HepG2 (cell line): ENCODE measurements around the gene TPRG1L. TPM values are rescaled to one million over a fixed set of nuclear protein-coding genes. Genes with fewer than 3 reads are reported as not detected.

ENCODE experiments used
- AGO1 ChIP-seq: fragments of 200-400 bp; formaldehyde crosslinking; IDR thresholded peaks from 2 replicates; pipeline ENCODE4 v1.6.1; 2017; ENCODE audit warnings: mild to moderate bottlenecking, low read depth, low read length, moderate library complexity; ENCODE audit not compliant: poor library complexity, severe bottlenecking
- ERF ChIP-seq: IDR thresholded peaks from 2 replicates; pipeline ENCODE4 v1.6.1; 2018; ENCODE audit warnings: missing biosample characterization, missing genetic modification reagents
- FOXC1 ChIP-seq: sonication (generic); formaldehyde crosslinking; IDR thresholded peaks from 2 replicates; pipeline ENCODE4 v1.8.0; 2022; ENCODE audit warnings: mild to moderate bottlenecking, missing genetic modification reagents, borderline replicate concordance
- FOXK1 ChIP-seq: sonication (generic); formaldehyde crosslinking; IDR thresholded peaks from 2 replicates; pipeline ENCODE4 v1.4.0; 2020; ENCODE audit warnings: low read depth, missing genetic modification reagents, borderline replicate concordance
- FOXM1 ChIP-seq: sonication (generic); formaldehyde crosslinking; IDR thresholded peaks from 2 replicates; pipeline ENCODE4 v1.5.0; 2020; ENCODE audit warnings: missing genetic modification reagents
- MED8 ChIP-seq: sonication (generic); formaldehyde crosslinking; IDR thresholded peaks from 2 replicates; pipeline ENCODE4 v1.8.1; 2023; ENCODE audit warnings: mild to moderate bottlenecking, missing genetic modification reagents; ENCODE audit not compliant: insufficient replicate concordance
- NR1H2 ChIP-seq: sonication (generic); formaldehyde crosslinking; IDR thresholded peaks from 2 replicates; pipeline ENCODE4 v1.8.1; 2022; ENCODE audit warnings: low read depth, missing genetic modification reagents, borderline replicate concordance
- NR2C2 ChIP-seq: sonication (generic); formaldehyde crosslinking; IDR thresholded peaks from 2 replicates; pipeline ENCODE4 v1.4.0; 2020; ENCODE audit warnings: missing genetic modification reagents, mild to moderate bottlenecking, moderate library complexity, borderline replicate concordance
- SSRP1 ChIP-seq: IDR thresholded peaks from 2 replicates; pipeline ENCODE4 v1.6.1; 2016; ENCODE audit warnings: control low read depth
- TARDBP ChIP-seq: sonication (generic); formaldehyde crosslinking; IDR thresholded peaks from 2 replicates; pipeline ENCODE4 v1.8.0; 2022; ENCODE audit warnings: mild to moderate bottlenecking, missing genetic modification reagents
- THAP11 ChIP-seq: IDR thresholded peaks from 2 replicates; pipeline ENCODE4 v1.6.1; 2016; ENCODE audit warnings: missing biosample characterization, missing genetic modification reagents
- TMF1 ChIP-seq: sonication (generic); formaldehyde crosslinking; IDR thresholded peaks from 2 replicates; pipeline ENCODE4 v1.8.1; 2022; ENCODE audit warnings: low read depth, missing genetic modification reagents
- ZBTB38 ChIP-seq: sonication (generic); formaldehyde crosslinking; IDR thresholded peaks from 2 replicates; pipeline ENCODE4 v1.5.1; 2020; ENCODE audit warnings: mild to moderate bottlenecking, missing genetic modification reagents
- ZNF180 ChIP-seq: sonication (generic); formaldehyde crosslinking; IDR thresholded peaks from 2 replicates; pipeline ENCODE4 v1.4.0; 2020; ENCODE audit warnings: low read depth, missing genetic modification reagents, borderline replicate concordance
- ZNF552 ChIP-seq: sonication (generic); formaldehyde crosslinking; IDR thresholded peaks from 2 replicates; pipeline ENCODE4 v1.9.0; 2022; ENCODE audit warnings: missing genetic modification reagents, mild to moderate bottlenecking, borderline replicate concordance
- ZSCAN21 ChIP-seq: sonication (generic); formaldehyde crosslinking; IDR thresholded peaks from 2 replicates; pipeline ENCODE4 v1.8.0; 2022; ENCODE audit warnings: mild to moderate bottlenecking, missing genetic modification reagents, moderate library complexity, borderline replicate concordance
- polyA plus RNA-seq, 8 experiments: library from polyadenylated mRNA; depleted of rRNA in 3 of 8; stranded (reverse) in 7 of 8; unstranded in 1 of 8; fragments of >200 nt; fragmentation: Illumina TruSeq in 4 of 8; extraction: Trizol in 4 of 8; gene quantifications; 2 replicates each; pipeline versions ENCODE4 v1.2.1 to v1.2.3, GENCODE V29; 2011 to 2016; ENCODE audit warnings: low read depth in 4 of 8, missing spikeins in 1 of 8, mixed read lengths in 1 of 8; ENCODE audit not compliant: insufficient read depth in 1 of 8
- total RNA-seq, 5 experiments: library from RNA; depleted of rRNA; stranded (reverse); fragments of >200 nt; fragmentation: Illumina TruSeq; extraction: Trizol; gene quantifications; 2 replicates each; pipeline ENCODE4 v1.2.3, GENCODE V29; 2016; ENCODE audit warnings: low read depth in 1 of 5
- TF ChIP-seq, protein P1 (sequence below): IDR thresholded peaks from 2 replicates; pipeline ENCODE4 v1.6.1; 2012; ENCODE audit warnings: low read depth, low read length, improper control_type of control experiment
- TF ChIP-seq, protein P2 (sequence below): sonication (generic); formaldehyde crosslinking; IDR thresholded peaks from 2 replicates; pipeline ENCODE4 v1.4.0; 2020; ENCODE audit warnings: mild to moderate bottlenecking, missing genetic modification reagents
- TF ChIP-seq, protein P3 (sequence below): sonication (generic); formaldehyde crosslinking; IDR thresholded peaks from 2 replicates; pipeline ENCODE4 v1.4.0; 2020; ENCODE audit warnings: missing genetic modification reagents, borderline replicate concordance

The TPRG1L gene
- total and polyA plus RNA-seq, 2 of the 13 experiments (the other 11 are each of a cell fraction or from before 2014, with no cell fraction given): 21.3 to 37.4 TPM

DNA sequence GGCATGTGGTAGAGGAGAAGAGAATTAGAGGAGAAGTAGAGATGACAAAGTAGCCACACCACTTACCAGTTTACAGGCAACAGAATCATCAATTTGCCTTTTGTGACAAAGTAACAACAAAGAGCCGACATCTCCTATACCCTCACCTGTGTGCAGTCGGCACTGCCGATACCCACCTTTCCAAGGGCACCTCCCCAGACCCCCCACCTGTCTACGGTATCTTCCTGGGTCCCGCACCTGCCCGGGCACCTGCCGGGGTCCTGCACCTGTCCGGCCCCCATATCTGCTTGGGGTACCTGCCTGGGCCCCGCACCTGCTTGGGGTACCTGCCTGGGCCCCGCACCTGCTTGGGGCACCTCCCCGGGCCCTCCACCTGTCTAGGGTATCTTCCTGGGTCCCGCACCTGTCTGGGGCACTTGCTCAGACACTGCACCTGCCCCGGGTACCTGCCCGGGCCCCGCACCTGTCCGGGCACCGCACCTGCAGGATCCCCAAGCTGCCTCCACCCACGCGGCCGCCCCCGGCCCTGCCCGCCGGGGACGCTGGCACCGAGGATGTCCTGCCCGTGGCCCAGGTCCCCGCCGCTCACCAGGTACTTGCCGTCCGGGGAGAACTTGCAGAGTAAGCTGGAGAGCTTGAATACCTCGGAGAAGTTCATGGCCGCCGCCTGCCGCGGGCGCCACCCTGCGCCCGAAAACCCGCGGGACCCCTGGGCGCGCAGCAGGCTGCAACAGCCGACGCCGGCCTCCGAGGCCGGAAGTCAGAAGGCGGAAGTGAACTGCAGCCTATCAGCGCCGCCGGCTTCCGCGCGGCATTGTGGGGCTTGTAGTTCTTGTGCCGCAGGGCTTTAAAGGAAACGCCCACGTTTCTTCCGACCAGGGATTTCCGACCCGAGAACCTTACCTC, 24.8 kb downstream of the TPRG1L start, which contains the start of gene WRAP73 (continued):
- TF ChIP-seq NR2C2 (CRISPR knock-in tag) (peak; percentile 62), ZNF552 (0 out of 2 replicates have a peak, but pooled peaks have one; percentile 46), TMF1 (CRISPR knock-in tag) (peak; percentile 67; the same call in 1 of the 2 replicates), ZBTB38 (CRISPR knock-in tag) (0 out of 2 replicates have a peak, but pooled peaks have one; percentile 31), TARDBP (CRISPR knock-in tag) (0 out of 2 replicates have a peak, but pooled peaks have one; percentile 34), FOXC1 (CRISPR knock-in tag) (0 out of 2 replicates have a peak, but pooled peaks have one; percentile 38), SSRP1 (CRISPR knock-in tag) (no peak), ZSCAN21 (CRISPR knock-in tag) (no peak), ERF (CRISPR knock-in tag) (0 out of 2 replicates have a peak, but pooled peaks have one; percentile 43), FOXK1 (CRISPR knock-in tag) (no peak), MED8 (CRISPR knock-in tag) (peak; percentile 18), NR1H2 (0 out of 2 replicates have a peak, but pooled peaks have one; percentile 30), FOXM1 (CRISPR knock-in tag) (no peak), ZNF180 (no peak), AGO1 (no peak), THAP11 (CRISPR knock-in tag) (peak; percentile 99)
- TF ChIP-seq, protein P1, sequence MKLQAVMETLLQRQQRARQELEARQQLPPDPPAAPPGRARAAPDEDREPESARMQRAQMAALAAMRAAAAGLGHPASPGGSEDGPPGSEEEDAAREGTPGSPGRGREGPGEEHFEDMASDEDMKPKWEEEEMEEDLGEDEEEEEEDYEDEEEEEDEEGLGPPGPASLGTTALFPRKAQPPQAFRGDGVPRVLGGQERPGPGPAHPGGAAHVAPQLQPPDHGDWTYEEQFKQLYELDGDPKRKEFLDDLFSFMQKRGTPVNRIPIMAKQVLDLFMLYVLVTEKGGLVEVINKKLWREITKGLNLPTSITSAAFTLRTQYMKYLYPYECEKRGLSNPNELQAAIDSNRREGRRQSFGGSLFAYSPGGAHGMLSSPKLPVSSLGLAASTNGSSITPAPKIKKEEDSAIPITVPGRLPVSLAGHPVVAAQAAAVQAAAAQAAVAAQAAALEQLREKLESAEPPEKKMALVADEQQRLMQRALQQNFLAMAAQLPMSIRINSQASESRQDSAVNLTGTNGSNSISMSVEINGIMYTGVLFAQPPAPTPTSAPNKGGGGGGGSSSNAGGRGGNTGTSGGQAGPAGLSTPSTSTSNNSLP: no peak
- TF ChIP-seq, protein P2, sequence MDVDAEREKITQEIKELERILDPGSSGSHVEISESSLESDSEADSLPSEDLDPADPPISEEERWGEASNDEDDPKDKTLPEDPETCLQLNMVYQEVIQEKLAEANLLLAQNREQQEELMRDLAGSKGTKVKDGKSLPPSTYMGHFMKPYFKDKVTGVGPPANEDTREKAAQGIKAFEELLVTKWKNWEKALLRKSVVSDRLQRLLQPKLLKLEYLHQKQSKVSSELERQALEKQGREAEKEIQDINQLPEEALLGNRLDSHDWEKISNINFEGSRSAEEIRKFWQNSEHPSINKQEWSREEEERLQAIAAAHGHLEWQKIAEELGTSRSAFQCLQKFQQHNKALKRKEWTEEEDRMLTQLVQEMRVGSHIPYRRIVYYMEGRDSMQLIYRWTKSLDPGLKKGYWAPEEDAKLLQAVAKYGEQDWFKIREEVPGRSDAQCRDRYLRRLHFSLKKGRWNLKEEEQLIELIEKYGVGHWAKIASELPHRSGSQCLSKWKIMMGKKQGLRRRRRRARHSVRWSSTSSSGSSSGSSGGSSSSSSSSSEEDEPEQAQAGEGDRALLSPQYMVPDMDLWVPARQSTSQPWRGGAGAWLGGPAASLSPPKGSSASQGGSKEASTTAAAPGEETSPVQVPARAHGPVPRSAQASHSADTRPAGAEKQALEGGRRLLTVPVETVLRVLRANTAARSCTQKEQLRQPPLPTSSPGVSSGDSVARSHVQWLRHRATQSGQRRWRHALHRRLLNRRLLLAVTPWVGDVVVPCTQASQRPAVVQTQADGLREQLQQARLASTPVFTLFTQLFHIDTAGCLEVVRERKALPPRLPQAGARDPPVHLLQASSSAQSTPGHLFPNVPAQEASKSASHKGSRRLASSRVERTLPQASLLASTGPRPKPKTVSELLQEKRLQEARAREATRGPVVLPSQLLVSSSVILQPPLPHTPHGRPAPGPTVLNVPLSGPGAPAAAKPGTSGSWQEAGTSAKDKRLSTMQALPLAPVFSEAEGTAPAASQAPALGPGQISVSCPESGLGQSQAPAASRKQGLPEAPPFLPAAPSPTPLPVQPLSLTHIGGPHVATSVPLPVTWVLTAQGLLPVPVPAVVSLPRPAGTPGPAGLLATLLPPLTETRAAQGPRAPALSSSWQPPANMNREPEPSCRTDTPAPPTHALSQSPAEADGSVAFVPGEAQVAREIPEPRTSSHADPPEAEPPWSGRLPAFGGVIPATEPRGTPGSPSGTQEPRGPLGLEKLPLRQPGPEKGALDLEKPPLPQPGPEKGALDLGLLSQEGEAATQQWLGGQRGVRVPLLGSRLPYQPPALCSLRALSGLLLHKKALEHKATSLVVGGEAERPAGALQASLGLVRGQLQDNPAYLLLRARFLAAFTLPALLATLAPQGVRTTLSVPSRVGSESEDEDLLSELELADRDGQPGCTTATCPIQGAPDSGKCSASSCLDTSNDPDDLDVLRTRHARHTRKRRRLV (CRISPR knock-in tag): no peak
- TF ChIP-seq, protein P3, sequence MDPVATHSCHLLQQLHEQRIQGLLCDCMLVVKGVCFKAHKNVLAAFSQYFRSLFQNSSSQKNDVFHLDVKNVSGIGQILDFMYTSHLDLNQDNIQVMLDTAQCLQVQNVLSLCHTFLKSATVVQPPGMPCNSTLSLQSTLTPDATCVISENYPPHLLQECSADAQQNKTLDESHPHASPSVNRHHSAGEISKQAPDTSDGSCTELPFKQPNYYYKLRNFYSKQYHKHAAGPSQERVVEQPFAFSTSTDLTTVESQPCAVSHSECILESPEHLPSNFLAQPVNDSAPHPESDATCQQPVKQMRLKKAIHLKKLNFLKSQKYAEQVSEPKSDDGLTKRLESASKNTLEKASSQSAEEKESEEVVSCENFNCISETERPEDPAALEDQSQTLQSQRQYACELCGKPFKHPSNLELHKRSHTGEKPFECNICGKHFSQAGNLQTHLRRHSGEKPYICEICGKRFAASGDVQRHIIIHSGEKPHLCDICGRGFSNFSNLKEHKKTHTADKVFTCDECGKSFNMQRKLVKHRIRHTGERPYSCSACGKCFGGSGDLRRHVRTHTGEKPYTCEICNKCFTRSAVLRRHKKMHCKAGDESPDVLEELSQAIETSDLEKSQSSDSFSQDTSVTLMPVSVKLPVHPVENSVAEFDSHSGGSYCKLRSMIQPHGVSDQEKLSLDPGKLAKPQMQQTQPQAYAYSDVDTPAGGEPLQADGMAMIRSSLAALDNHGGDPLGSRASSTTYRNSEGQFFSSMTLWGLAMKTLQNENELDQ (CRISPR knock-in tag): no peak
